HFFc6 (cell line): ENCODE results near the gene ZNF786. TPM values are rescaled to one million over a fixed set of nuclear protein-coding genes. Genes with fewer than 3 reads are reported as not detected.

Experiments
- DNase-seq: peaks from one replicate; pipeline ENCODE4 v3.0.0-alpha.2; 2018
- H3K27ac Mint-ChIP-seq: 2 replicates; pipeline ENCODE4 v1.8.0; 2020; ENCODE audit warnings: mild to moderate bottlenecking, mixed read lengths
- H3K27me3 Mint-ChIP-seq: 2 replicates; pipeline ENCODE4 v1.8.0; 2021; ENCODE audit warnings: mild to moderate bottlenecking, moderate library complexity, mixed read lengths; ENCODE audit not compliant: insufficient read depth
- H3K36me3 Mint-ChIP-seq: 2 replicates; pipeline ENCODE4 v1.8.0; 2021; ENCODE audit warnings: low read depth, mixed read lengths
- H3K4me1 Mint-ChIP-seq: 2 replicates; pipeline ENCODE4 v1.8.0; 2020; ENCODE audit warnings: low read depth, mixed read lengths
- H3K4me3 Mint-ChIP-seq: 2 replicates; pipeline ENCODE4 v1.8.0; 2020; ENCODE audit warnings: mild to moderate bottlenecking, moderate library complexity, mixed read lengths
- H3K9me3 Mint-ChIP-seq: 2 replicates; pipeline ENCODE4 v1.8.0; 2020; ENCODE audit warnings: mild to moderate bottlenecking, mixed read lengths
- total RNA-seq, 6 experiments: library from RNA; stranded (reverse); fragmentation: NEBNext Ultra II Directional; extraction: Animal tissue kit (Norgen Biotek cat#: 25700); gene quantifications; 2 replicates in 1 of 6; 3 replicates in 5 of 6; pipeline ENCODE4 v1.2.3, GENCODE V29; 2021
- TF ChIP-seq, protein P1 (sequence below): fragments of 200-600 bp; sonication (generic); IDR thresholded peaks from 2 replicates; pipeline ENCODE4 v1.5.0; 2021; ENCODE audit warnings: antibody characterized with exemption, mild to moderate bottlenecking

Gene ZNF786
- total RNA-seq, 6 experiments from 2014 or later: 3.5 to 4.8 (median 3.9) TPM

DNA sequence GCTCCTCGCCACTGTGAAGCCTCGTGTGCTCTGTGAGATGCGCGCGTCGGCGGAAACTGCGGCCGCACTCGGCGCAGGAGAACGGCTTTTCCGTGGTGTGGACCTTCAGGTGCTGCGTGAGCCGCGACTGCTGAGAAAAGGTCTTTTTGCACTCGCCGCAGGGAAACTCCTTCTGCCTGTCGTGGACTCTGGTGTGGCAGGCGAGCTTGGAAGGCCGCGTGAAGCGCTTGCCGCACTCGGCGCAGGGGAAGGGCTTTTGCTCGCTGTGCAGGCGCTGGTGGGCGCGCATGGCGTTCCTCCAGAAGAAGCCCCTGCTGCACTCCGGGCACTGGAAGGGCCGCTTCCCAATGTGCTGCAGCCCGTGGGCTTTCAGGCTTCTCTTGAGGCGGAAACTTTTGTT is 13.7 kb upstream of the ZNF786 start:
- Mint-ChIP-seq H3K4me1 (no peaks in the 10 kb centered on the region), H3K36me3 (no peaks in the 10 kb centered on the region), H3K27ac (no peak overlapping the region), H3K4me3 (no peak overlapping the region), H3K9me3 (no peaks in the 10 kb centered on the region), H3K27me3 (no peaks in the 10 kb centered on the region; the same call in 1 of the 2 replicates)
- TF ChIP-seq, protein P1, sequence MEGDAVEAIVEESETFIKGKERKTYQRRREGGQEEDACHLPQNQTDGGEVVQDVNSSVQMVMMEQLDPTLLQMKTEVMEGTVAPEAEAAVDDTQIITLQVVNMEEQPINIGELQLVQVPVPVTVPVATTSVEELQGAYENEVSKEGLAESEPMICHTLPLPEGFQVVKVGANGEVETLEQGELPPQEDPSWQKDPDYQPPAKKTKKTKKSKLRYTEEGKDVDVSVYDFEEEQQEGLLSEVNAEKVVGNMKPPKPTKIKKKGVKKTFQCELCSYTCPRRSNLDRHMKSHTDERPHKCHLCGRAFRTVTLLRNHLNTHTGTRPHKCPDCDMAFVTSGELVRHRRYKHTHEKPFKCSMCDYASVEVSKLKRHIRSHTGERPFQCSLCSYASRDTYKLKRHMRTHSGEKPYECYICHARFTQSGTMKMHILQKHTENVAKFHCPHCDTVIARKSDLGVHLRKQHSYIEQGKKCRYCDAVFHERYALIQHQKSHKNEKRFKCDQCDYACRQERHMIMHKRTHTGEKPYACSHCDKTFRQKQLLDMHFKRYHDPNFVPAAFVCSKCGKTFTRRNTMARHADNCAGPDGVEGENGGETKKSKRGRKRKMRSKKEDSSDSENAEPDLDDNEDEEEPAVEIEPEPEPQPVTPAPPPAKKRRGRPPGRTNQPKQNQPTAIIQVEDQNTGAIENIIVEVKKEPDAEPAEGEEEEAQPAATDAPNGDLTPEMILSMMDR: no peak
- DNase-seq: no peak

DNA sequence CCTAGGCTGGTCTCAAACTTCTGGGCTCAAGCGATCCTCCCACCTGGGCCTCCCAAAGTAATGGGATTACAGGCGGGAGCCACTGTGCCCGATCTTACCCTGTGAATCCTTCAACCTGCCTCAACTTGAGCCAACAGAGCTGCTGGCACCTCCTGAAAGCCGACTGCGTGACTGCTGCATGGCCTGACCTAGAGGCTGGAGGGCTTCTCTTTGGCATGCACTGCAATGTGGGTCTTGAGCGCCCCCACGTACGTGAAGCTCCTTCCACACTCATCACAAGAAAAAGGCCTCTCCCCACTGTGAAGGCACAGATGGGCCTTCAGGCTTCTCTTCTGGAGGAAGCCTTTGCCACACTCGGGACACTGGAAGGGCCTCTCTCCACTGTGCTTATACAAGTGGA is 12.9 kb upstream of the ZNF786 start:
- Mint-ChIP-seq H3K9me3 (no peaks in the 10 kb centered on the region), H3K27ac (no peak overlapping the region)
- no peak for DNase-seq

DNA sequence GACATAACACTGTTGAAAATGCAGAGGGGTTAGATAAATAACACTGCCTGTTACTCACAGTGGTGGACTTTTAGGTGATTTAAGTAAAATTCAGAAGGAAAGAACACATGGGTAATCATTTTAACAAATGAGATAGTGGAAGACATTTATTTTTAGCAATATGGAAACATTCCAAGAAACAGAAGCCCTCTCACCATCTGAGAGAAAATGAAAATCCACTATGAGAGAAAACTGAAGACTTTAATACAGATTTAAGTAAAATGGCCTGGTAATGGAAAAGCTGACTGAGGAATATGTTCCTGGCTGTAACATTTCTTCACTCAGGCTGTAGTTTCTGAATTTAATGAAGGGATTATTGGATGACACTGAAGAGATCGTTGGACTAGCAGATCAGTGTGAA is 12.1 kb upstream of the ZNF786 start:
- Mint-ChIP-seq H3K9me3 (no peaks in the 10 kb centered on the region), H3K4me3 (no peak overlapping the region), H3K27ac (no peak overlapping the region), H3K4me1 (no peaks in the 10 kb centered on the region), H3K36me3 (no peaks in the 10 kb centered on the region), H3K27me3 (no peaks in the 10 kb centered on the region; the same call in 1 of the 2 replicates)
- TF ChIP-seq, protein P1: no peak
- DNase-seq: no peak

More for the DNA sequence above, 12.9 kb upstream of the ZNF786 start:
- H3K36me3 Mint-ChIP-seq: no peaks in the 10 kb centered on the region
- H3K4me3 Mint-ChIP-seq: no peak overlapping the region
- no peaks in the 10 kb centered on the region; the same call in 1 of the 2 replicates for H3K27me3 Mint-ChIP-seq
- no peaks in the 10 kb centered on the region for H3K4me1 Mint-ChIP-seq
- TF ChIP-seq, protein P1: no peak

DNA sequence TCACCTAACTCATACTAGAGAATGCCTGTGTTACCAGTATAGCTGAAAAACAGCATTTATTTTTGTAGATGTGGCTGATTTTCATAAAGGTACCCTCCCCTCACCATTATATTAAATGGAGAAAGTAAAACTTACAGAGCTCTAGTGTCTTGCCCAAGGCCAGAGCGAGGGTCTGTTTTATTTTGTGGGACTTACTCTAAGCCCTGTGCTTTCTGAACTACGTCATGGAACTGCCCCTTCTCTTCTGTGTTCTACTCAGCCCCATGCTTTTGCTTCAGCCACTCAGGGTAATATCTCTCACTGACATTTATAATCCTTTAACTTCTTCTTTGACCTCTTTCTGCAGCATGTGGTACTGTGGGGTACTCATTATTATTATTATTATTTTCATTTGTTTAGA is 10.3 kb upstream of the ZNF786 start:
- H3K27me3 Mint-ChIP-seq: peaks cover 4% of the 10 kb centered on the region; the same call in 1 of the 2 replicates
- no peaks in the 10 kb centered on the region for H3K36me3 Mint-ChIP-seq
- peaks cover 7% of the 10 kb centered on the region for H3K4me1 Mint-ChIP-seq
- TF ChIP-seq, protein P1: no peak
- H3K4me3 Mint-ChIP-seq: no peak overlapping the region
- no peaks in the 10 kb centered on the region for H3K9me3 Mint-ChIP-seq
- H3K27ac Mint-ChIP-seq: no peak overlapping the region
- no peak for DNase-seq

DNA sequence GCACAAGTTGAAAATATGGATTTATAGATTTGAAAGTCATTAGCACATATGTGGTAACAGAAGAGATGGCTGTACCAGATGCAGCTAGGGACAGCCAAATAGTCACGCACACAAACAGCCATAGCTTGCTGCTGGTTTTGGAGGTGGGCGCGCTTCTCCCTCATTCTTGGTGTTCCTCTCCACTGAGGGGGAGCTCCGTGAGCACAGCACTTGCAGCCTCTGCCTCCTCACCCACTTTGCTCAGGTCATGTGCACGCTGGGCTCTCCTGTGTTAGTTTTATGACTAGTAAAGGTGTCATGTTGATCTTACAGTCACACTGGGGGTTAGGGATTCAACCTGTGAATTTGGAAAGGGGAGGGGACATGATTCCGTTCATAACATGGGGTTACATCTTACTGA is 8.5 kb upstream of the ZNF786 start:
- H3K4me3 Mint-ChIP-seq: no peak overlapping the region
- TF ChIP-seq, protein P1: no peak
- H3K4me1 Mint-ChIP-seq: peaks cover 7% of the 10 kb centered on the region
- peaks cover 4% of the 10 kb centered on the region; the same call in 1 of the 2 replicates for H3K27me3 Mint-ChIP-seq
- H3K27ac Mint-ChIP-seq: no peak overlapping the region
- DNase-seq: no peak
- H3K9me3 Mint-ChIP-seq: no peaks in the 10 kb centered on the region
- no peaks in the 10 kb centered on the region for H3K36me3 Mint-ChIP-seq

DNA sequence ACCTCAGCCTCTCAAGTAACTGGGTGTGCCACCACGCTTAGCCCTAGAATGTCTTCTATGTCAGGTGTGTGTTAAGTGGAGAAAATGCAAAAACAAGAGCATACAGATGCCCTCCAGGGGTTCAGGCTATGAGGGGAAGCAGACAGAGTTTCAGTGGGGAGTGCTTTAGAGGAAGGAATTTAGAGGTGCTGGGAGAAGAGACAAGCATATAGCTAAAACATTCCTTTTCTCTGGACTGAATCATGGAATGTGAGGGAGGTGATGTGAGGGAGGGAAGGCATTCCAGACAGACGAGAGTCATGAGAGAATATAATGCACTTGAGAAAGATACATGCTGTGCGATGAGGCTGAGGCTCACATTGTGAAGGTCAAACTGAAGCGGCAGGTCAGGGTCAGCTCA is 6.6 kb upstream of the ZNF786 start:
- Mint-ChIP-seq H3K4me3 (no peak overlapping the region), H3K27me3 (peaks cover 4% of the 10 kb centered on the region; the same call in 1 of the 2 replicates), H3K27ac (no peak overlapping the region), H3K36me3 (no peaks in the 10 kb centered on the region), H3K4me1 (peaks cover 7% of the 10 kb centered on the region), H3K9me3 (no peaks in the 10 kb centered on the region)
- TF ChIP-seq, protein P1: no peak
- DNase-seq: no peak
